Calu3 (cell line): ENCODE data around the gene KCNT1. TPM values are rescaled to one million over a fixed set of nuclear protein-coding genes. Genes with fewer than 3 reads are reported as not detected.

Experiments used
- BruUV-seq: library from RNA; stranded (reverse); fragments of 400-500 nt; replicated peaks from 2 replicates; lab custom pipeline; 2021; lab: Mats Ljungman, UMichigan
- CTCF ChIA-PET: fragments of 300-600 bp; sonication (Branson Sonifier 250); formaldehyde crosslinking; loops from one replicate; lab custom pipeline; 2022; ENCODE audit warnings: antibody characterized with exemption; lab: Charles Lee
- DNase-seq: peaks from one replicate; pipeline ENCODE4 v3.0.0; 2022
- H3K27ac Mint-ChIP-seq: one replicate; pipeline ENCODE4 v1.8.0; 2022; ENCODE audit warnings: mixed read lengths; ENCODE audit not compliant: unreplicated experiment
- H3K27me3 Mint-ChIP-seq: one replicate; pipeline ENCODE4 v1.8.0; 2022; ENCODE audit warnings: mixed read lengths; ENCODE audit not compliant: unreplicated experiment
- H3K36me3 Mint-ChIP-seq: one replicate; pipeline ENCODE4 v1.8.0; 2022; ENCODE audit warnings: mild to moderate bottlenecking, moderate library complexity, mixed read lengths; ENCODE audit not compliant: insufficient read depth, unreplicated experiment
- H3K4me1 Mint-ChIP-seq: one replicate; pipeline ENCODE4 v1.8.0; 2022; ENCODE audit warnings: mild to moderate bottlenecking, low read depth, mixed read lengths; ENCODE audit not compliant: unreplicated experiment
- H3K4me3 Mint-ChIP-seq: one replicate; pipeline ENCODE4 v1.8.0; 2022; ENCODE audit warnings: mild to moderate bottlenecking, low read depth, moderate library complexity, mixed read lengths; ENCODE audit not compliant: unreplicated experiment
- H3K9me3 Mint-ChIP-seq: one replicate; pipeline ENCODE4 v1.8.0; 2022; ENCODE audit warnings: low read depth, mixed read lengths; ENCODE audit not compliant: unreplicated experiment
- CTCF ChIP-seq: fragments of 200-600 bp; IDR thresholded peaks from one replicate; pipeline ENCODE4 v1.8.0; 2022; ENCODE audit warnings: antibody characterized with exemption; ENCODE audit not compliant: unreplicated experiment
- intact Hi-C: fragments of 100-400 bp; cut with micrococcal nuclease; formaldehyde crosslinking; loops from one replicate; pipeline ENCODE4 v1.10.0; 2022; ENCODE audit not compliant: unreplicated experiment
- total RNA-seq: library from RNA; stranded (reverse); gene quantifications from 2 replicates; pipeline ENCODE4 v1.2.3, GENCODE V29; 2022

The KCNT1 gene
- total RNA-seq, 1 experiment from 2014 or later, result not detected

GRCh38 chr9:135764731-135765130 is 62.7 kb downstream of the KCNT1 start:
- H3K27ac Mint-ChIP-seq, result no peak overlapping the region
- H3K4me1 Mint-ChIP-seq, result no peaks in the 10 kb centered on the region
- H3K4me3 Mint-ChIP-seq, result no peak overlapping the region
- CTCF ChIA-PET, result no interaction called here
- H3K9me3 Mint-ChIP-seq, result no peaks in the 10 kb centered on the region
- TF ChIP-seq CTCF, result no peak
- peaks cover 3% of the 10 kb centered on the region for H3K36me3 Mint-ChIP-seq
- DNase-seq, result no peak
- H3K27me3 Mint-ChIP-seq, result peaks cover 17% of the 10 kb centered on the region
- intact Hi-C loops, result no loop called here
- no TSS peak for BruUV-seq

- H3K4me3 Mint-ChIP-seq, result no peak overlapping the region
- peaks cover 3% of the 10 kb centered on the region for H3K36me3 Mint-ChIP-seq
- BruUV-seq, result no TSS peak
- CTCF ChIA-PET, result no interaction called here
- no peaks in the 10 kb centered on the region for H3K4me1 Mint-ChIP-seq
- intact Hi-C loops, result no loop called here
- no peak for TF ChIP-seq CTCF
- peaks cover 19% of the 10 kb centered on the region for H3K27me3 Mint-ChIP-seq
- no peak for DNase-seq
- no peaks in the 10 kb centered on the region for H3K9me3 Mint-ChIP-seq
- no peak overlapping the region for H3K27ac Mint-ChIP-seq
Observed at GRCh38 chr9:135765416-135765815, 63.4 kb downstream of the KCNT1 start.

GRCh38 chr9:135766251-135766650 is 64.3 kb downstream of the KCNT1 start:
- no peaks in the 10 kb centered on the region for H3K9me3 Mint-ChIP-seq
- peaks cover 19% of the 10 kb centered on the region for H3K27me3 Mint-ChIP-seq
- no peaks in the 10 kb centered on the region for H3K4me1 Mint-ChIP-seq
- H3K4me3 Mint-ChIP-seq, result no peak overlapping the region
- BruUV-seq, result no TSS peak
- no peak overlapping the region for H3K27ac Mint-ChIP-seq
- intact Hi-C loops, result no loop called here
- TF ChIP-seq CTCF, result no peak
- CTCF ChIA-PET, result no interaction called here
- DNase-seq, result no peak
- H3K36me3 Mint-ChIP-seq, result peaks cover 3% of the 10 kb centered on the region

GRCh38 chr9:135766707-135767106 is 64.7 kb downstream of the KCNT1 start:
- no peak for TF ChIP-seq CTCF
- intact Hi-C loops, result no loop called here
- H3K4me3 Mint-ChIP-seq, result no peak overlapping the region
- peaks cover 3% of the 10 kb centered on the region for H3K36me3 Mint-ChIP-seq
- H3K27ac Mint-ChIP-seq, result no peak overlapping the region
- no TSS peak for BruUV-seq
- no peaks in the 10 kb centered on the region for H3K4me1 Mint-ChIP-seq
- H3K9me3 Mint-ChIP-seq, result no peaks in the 10 kb centered on the region
- CTCF ChIA-PET, result no interaction called here
- DNase-seq, result no peak
- H3K27me3 Mint-ChIP-seq, result peaks cover 15% of the 10 kb centered on the region
